Lower lobe of right lung (tissue), 2 donors: ENCODE results near the gene ASTN2. TPM values are rescaled to one million over a fixed set of nuclear protein-coding genes. Genes with fewer than 3 reads are reported as not detected.

Experiments used
- ATAC-seq, 2 donors: fragments of 200-7000 bp; cut with Tn5 transposase; one replicate each; pipeline ENCODE4 v1.9.1; 2020 to 2022; ENCODE audit warnings: mild to moderate bottlenecking in 2 of 2, moderate library complexity in 2 of 2
- DNase-seq: peaks from one replicate; pipeline ENCODE4 v3.0.0-alpha.2; 2020
- H3K27ac ChIP-seq: fragments of 200-600 bp; one replicate; pipeline ENCODE4 v1.8.0; 2022
- H3K27me3 ChIP-seq: fragments of 200-600 bp; one replicate; pipeline ENCODE4 v1.8.0; 2022; ENCODE audit warnings: low read depth
- H3K36me3 ChIP-seq: fragments of 200-600 bp; one replicate; pipeline ENCODE4 v1.8.0; 2022; ENCODE audit warnings: mild to moderate bottlenecking
- H3K4me1 ChIP-seq: fragments of 200-600 bp; one replicate; pipeline ENCODE4 v1.8.0; 2022
- H3K4me3 ChIP-seq: fragments of 200-600 bp; one replicate; pipeline ENCODE4 v1.8.0; 2022; ENCODE audit warnings: mild to moderate bottlenecking
- H3K9me3 ChIP-seq: fragments of 200-600 bp; one replicate; pipeline ENCODE4 v1.8.0; 2022
- CTCF ChIP-seq: fragments of 200-600 bp; IDR thresholded peaks from one replicate; pipeline ENCODE4 v1.8.0; 2022; ENCODE audit warnings: antibody characterized with exemption, mild to moderate bottlenecking
- intact Hi-C: fragments of 100-400 bp; cut with DNase I; formaldehyde crosslinking; loops from one replicate; pipeline ENCODE4 v1.11.0; 2022
- total RNA-seq: library from RNA; stranded (reverse); fragmentation: NEBNext Ultra II Directional; extraction: Animal tissue kit (Norgen Biotek cat#: 25700); gene quantifications from one replicate; pipeline ENCODE4 v1.2.1, GENCODE V29; 2021
- donor health status: DM: no; HTN: yes; CAD: no; lungs with severe emphysema.

Gene ASTN2
- total RNA-seq, 1 donor from 2014 or later = 4.3 TPM

GRCh38 chr9:116939161-116939560 is 475.7 kb downstream of the ASTN2 start:
- H3K4me1 ChIP-seq = no peaks in the 10 kb centered on the region
- no peaks in the 10 kb centered on the region for H3K27me3 ChIP-seq
- H3K27ac ChIP-seq = no peak overlapping the region
- no peak for TF ChIP-seq CTCF
- intact Hi-C loops = no loop called here
- ATAC-seq (no peak), DNase-seq (no peak)
- no peaks in the 10 kb centered on the region for H3K36me3 ChIP-seq
- no peaks in the 10 kb centered on the region for H3K9me3 ChIP-seq
- H3K4me3 ChIP-seq = no peak overlapping the region

DNA sequence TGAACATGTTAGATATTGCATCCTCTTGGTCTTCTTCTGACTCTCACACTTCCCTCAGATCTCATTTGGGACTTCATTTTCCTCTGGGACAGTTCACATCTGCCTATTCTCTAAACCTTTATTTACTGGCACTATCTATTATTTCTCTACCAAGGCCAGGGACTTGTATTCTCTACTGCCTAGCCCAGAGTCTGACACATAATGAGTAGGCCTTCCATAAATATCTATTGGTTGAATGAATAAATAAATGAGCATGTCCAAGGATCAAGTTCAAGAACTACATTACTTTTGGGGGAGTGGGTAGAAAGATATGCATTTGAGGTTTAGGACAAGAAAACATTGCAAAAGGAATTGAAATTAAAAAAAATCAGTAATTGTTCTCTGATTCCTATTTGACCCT is 477.5 kb downstream of the ASTN2 start:
- no peak for TF ChIP-seq CTCF
- H3K27ac ChIP-seq = no peak overlapping the region
- no peak overlapping the region for H3K4me3 ChIP-seq
- no peaks in the 10 kb centered on the region for H3K9me3 ChIP-seq
- no peaks in the 10 kb centered on the region for H3K36me3 ChIP-seq
- intact Hi-C loops = no loop called here
- ATAC-seq (no peak), DNase-seq (no peak)
- no peaks in the 10 kb centered on the region for H3K27me3 ChIP-seq
- H3K4me1 ChIP-seq = no peaks in the 10 kb centered on the region

- H3K27me3 ChIP-seq = no peaks in the 10 kb centered on the region
- ATAC-seq = no peak
- intact Hi-C loops = no loop called here
- H3K4me1 ChIP-seq = no peaks in the 10 kb centered on the region
- DNase-seq = no peak
- no peak overlapping the region for H3K27ac ChIP-seq
- no peaks in the 10 kb centered on the region for H3K36me3 ChIP-seq
- no peak overlapping the region for H3K4me3 ChIP-seq
- no peak for TF ChIP-seq CTCF
- no peaks in the 10 kb centered on the region for H3K9me3 ChIP-seq
These were observed 479.5 kb downstream of the ASTN2 start for GRCh38 chr9:116935149-116935897.

DNA sequence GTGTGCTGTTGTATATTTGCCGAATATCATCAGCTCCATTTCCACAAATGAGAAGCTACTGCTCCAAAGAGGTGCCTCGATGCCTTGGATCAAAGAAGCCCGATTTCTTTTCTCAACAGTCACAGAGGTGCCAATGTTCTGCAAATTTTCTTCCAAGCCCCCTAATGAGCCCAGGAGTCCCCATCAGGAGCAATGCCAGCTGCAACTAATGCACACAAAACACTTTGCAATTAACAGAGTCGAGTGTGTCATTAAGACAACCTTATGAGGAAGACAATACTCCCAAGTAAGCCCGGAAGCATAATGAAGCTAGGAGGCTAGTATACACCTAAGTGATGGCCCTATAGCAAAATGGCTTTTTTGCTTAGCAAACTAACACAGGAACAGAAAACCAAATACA is 480.7 kb downstream of the ASTN2 start:
- Histone ChIP-seq H3K9me3 (no peaks in the 10 kb centered on the region), H3K27me3 (no peaks in the 10 kb centered on the region), H3K4me1 (no peaks in the 10 kb centered on the region), H3K27ac (no peak overlapping the region), H3K4me3 (no peak overlapping the region), H3K36me3 (no peaks in the 10 kb centered on the region)
- ATAC-seq (no peak), DNase-seq (no peak)
- intact Hi-C loops = no loop called here
- no peak for TF ChIP-seq CTCF

DNA sequence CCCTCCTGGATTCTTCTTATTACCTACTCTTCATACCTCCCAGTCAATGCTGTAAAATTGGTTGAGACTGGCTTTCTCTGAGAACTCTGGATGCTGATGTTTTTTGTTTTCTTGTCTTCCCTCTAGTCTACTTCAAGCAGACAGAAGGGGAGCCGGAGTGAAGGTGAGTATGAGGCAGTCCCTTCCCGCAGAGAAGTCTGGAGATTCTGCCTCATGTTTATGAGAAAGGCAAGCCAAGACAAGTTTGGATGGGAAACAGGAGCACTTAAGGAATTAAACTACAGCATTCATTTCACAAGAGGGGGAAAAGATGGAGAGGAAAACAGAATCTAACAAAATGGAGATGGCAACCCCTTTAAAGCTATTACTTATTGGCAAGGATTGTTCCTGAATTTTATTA is 481.6 kb downstream of the ASTN2 start:
- Histone ChIP-seq H3K4me1 (no peaks in the 10 kb centered on the region), H3K27ac (no peak overlapping the region), H3K9me3 (no peaks in the 10 kb centered on the region), H3K4me3 (no peak overlapping the region), H3K36me3 (no peaks in the 10 kb centered on the region), H3K27me3 (no peaks in the 10 kb centered on the region)
- intact Hi-C loops = no loop called here
- no peak for TF ChIP-seq CTCF
- DNase-seq = no peak
- no peak for ATAC-seq
